ENCODE results near the gene POMZP3. TPM values are rescaled to one million over a fixed set of nuclear protein-coding genes. Genes with fewer than 3 reads are reported as not detected.
"Not testable (repeated sequence)": the region's sequence is repeated elsewhere in the genome, so short reads cannot be mapped to it uniquely, and the experiment has no call there.

POMZP3 gene
- polyA plus RNA-seq, 2 of the 4 experiments (the other 2 are of a cell fraction), result 10.6 to 17.6 TPM

GRCh38 chr7:76570324-76570775 lies 56.7 kb downstream of the POMZP3 start:
- FAIRE-seq, H3K27ac ChIP-seq: not testable (repeated sequence)

GRCh38 chr7:76568742-76569141 lies 58.3 kb downstream of the POMZP3 start:
- peak; percentile 50 to 75; a peak in 4 of 6 replicates for ATAC-seq
- FAIRE-seq; H3K9me3 ChIP-seq; POLR2A ChIA-PET; CTCF ChIA-PET; H3K4me3 ChIP-seq; TF ChIP-seq FOSL2 (IDR thresholded peaks at IDR 0.05): not testable (repeated sequence)
- Histone ChIP-seq H3K27ac (peak overlapping the region in 1 of 2 experiments; percentile 42; a peak in 1 of 6 replicates), H3K4me1 (peaks cover 33% of the 10 kb centered on the region), H3K4me2 (peak overlapping the region; percentile 44)
- peak; percentile 74 for TF ChIP-seq FOSL2 (CRISPR knock-in tag; IDR thresholded peaks at IDR 0.05)
- DNase-seq (ENCODE audit: low read depth in 1 of 2, low spot score in 1 of 2), result peak in 1 of 2 experiments; percentile 38

More at GRCh38 chr7:76570324-76570775, 56.7 kb downstream of the POMZP3 start:
- H3K4me2 ChIP-seq, result peak overlapping the region; percentile 16; the same call in 1 of the 3 replicates
- H3K4me1 ChIP-seq, result peaks cover 40% of the 10 kb centered on the region
- ATAC-seq, result peak; percentile 39 to 57; a peak in 3 of 6 replicates
- POLR2A ChIA-PET; H3K9me3 ChIP-seq; H3K4me3 ChIP-seq; CTCF ChIA-PET; DNase-seq (ENCODE audit: low read depth in 1 of 2, low spot score in 1 of 2): not testable (repeated sequence)
- WGBS (ENCODE audit: missing lambda C conversion rate), result 74% methylated on average over 4 of the region's 4 CpGs

GRCh38 chr7:76567753-76568152 lies 59.3 kb downstream of the POMZP3 start:
- H3K4me3 ChIP-seq; CTCF ChIA-PET; H3K9me3 ChIP-seq; DNase-seq (ENCODE audit: low read depth in 1 of 2, low spot score in 1 of 2); ATAC-seq; POLR2A ChIA-PET; H3K4me2 ChIP-seq: not testable (repeated sequence)
- peak overlapping the region in 1 of 2 experiments; percentile 1; a peak in 1 of 6 replicates for H3K27ac ChIP-seq
- H3K4me1 ChIP-seq, result peaks cover 33% of the 10 kb centered on the region
- peak; percentile 95 for FAIRE-seq

- peaks cover 33% of the 10 kb centered on the region for H3K4me1 ChIP-seq
- H3K4me2 ChIP-seq; ATAC-seq; H3K27ac ChIP-seq; POLR2A ChIA-PET; H3K9me3 ChIP-seq; CTCF ChIA-PET; H3K4me3 ChIP-seq; DNase-seq (ENCODE audit: low read depth in 1 of 2, low spot score in 1 of 2); FAIRE-seq: not testable (repeated sequence)
- 91% methylated on average over 4 of the region's 4 CpGs for WGBS (ENCODE audit: missing lambda C conversion rate)
Measured at GRCh38 chr7:76567311-76567710, 59.8 kb downstream of the POMZP3 start.

- H3K27ac ChIP-seq, result not testable (repeated sequence)
Measured at GRCh38 chr7:76565001-76565400, 62.1 kb downstream of the POMZP3 start.

GRCh38 chr7:76561342-76561741 lies 65.7 kb downstream of the POMZP3 start:
- DNase-seq (ENCODE audit: low read depth in 1 of 2, low spot score in 1 of 2); H3K27ac ChIP-seq; FAIRE-seq; POLR2A ChIA-PET; H3K4me3 ChIP-seq; CTCF ChIA-PET; H3K4me2 ChIP-seq; ATAC-seq; H3K9me3 ChIP-seq; H3K4me1 ChIP-seq: not testable (repeated sequence)
- WGBS (ENCODE audit: missing lambda C conversion rate), result 95% methylated on average over 3 of the region's 3 CpGs

More at GRCh38 chr7:76565001-76565400, 62.1 kb downstream of the POMZP3 start:
- ATAC-seq; CTCF ChIA-PET; H3K4me2 ChIP-seq; H3K4me3 ChIP-seq; POLR2A ChIA-PET; FAIRE-seq; H3K9me3 ChIP-seq; DNase-seq (ENCODE audit: low read depth in 1 of 2, low spot score in 1 of 2): not testable (repeated sequence)
- peaks cover 25% of the 10 kb centered on the region for H3K4me1 ChIP-seq
- 85% methylated on average over 3 of the region's 3 CpGs for WGBS (ENCODE audit: missing lambda C conversion rate)

- H3K9me3 ChIP-seq; DNase-seq (ENCODE audit: low read depth in 1 of 2, low spot score in 1 of 2); H3K27ac ChIP-seq; POLR2A ChIA-PET; ATAC-seq; H3K4me1 ChIP-seq; H3K4me2 ChIP-seq; CTCF ChIA-PET; FAIRE-seq; H3K4me3 ChIP-seq: not testable (repeated sequence)
- WGBS (ENCODE audit: missing lambda C conversion rate), result 94% methylated on average over 3 of the region's 4 CpGs
Measured at GRCh38 chr7:76560157-76560556, 66.9 kb downstream of the POMZP3 start.

Other genes starting within 250 kb of the POMZP3 start
- 0.45 and 0.91 TPM in 2 replicates for gene SSC4D, start 217.6 kb downstream of the POMZP3 start, polyA plus RNA-seq (2011; rRNA removed)
- 0.79 to 1.0 TPM (median 1.0 TPM) in 3 replicates for gene SSC4D, start 217.6 kb downstream of the POMZP3 start, polyA plus RNA-seq (2017; fragmentation: RNase III; extraction: RNeasy Plus Mini Kit Qiagen cat#74134 plus additional on column Dnase treatment)
- gene ZP3, start 202.3 kb downstream of the POMZP3 start, polyA plus RNA-seq (2011; rRNA removed), result 26.5 and 38.6 TPM in 2 replicates
- 19.5 to 21.4 TPM (median 20.1 TPM) in 3 replicates for gene ZP3, start 202.3 kb downstream of the POMZP3 start, polyA plus RNA-seq (2017; fragmentation: RNase III; extraction: RNeasy Plus Mini Kit Qiagen cat#74134 plus additional on column Dnase treatment)
- gene DTX2, start 165.6 kb downstream of the POMZP3 start, polyA plus RNA-seq (2011; rRNA removed), result 11.2 and 13.4 TPM in 2 replicates
- 52.7 to 59.1 TPM (median 52.7 TPM) in 3 replicates for gene DTX2, start 165.6 kb downstream of the POMZP3 start, polyA plus RNA-seq (2017; fragmentation: RNase III; extraction: RNeasy Plus Mini Kit Qiagen cat#74134 plus additional on column Dnase treatment)
- 2.2 and 2.3 TPM in 2 replicates for gene UPK3B, start 116.7 kb downstream of the POMZP3 start, polyA plus RNA-seq (2011; rRNA removed)
- 19.4 to 20.9 TPM (median 20.6 TPM) in 3 replicates for gene UPK3B, start 116.7 kb downstream of the POMZP3 start, polyA plus RNA-seq (2017; fragmentation: RNase III; extraction: RNeasy Plus Mini Kit Qiagen cat#74134 plus additional on column Dnase treatment)
- gene SPDYE16, start 84.0 kb downstream of the POMZP3 start, polyA plus RNA-seq (2011; rRNA removed), result not detected in 2 replicates
- not detected in 3 replicates for gene SPDYE16, start 84.0 kb downstream of the POMZP3 start, polyA plus RNA-seq (2017; fragmentation: RNase III; extraction: RNeasy Plus Mini Kit Qiagen cat#74134 plus additional on column Dnase treatment)